GM21737 (cell line): ENCODE measurements around the gene SPARCL1.
"Not testable (repeated sequence)": the region's sequence is repeated elsewhere in the genome, so short reads cannot be mapped to it uniquely, and the experiment has no call there.

Experiments
- ATAC-seq: cut with Tn5 transposase; IDR thresholded peaks from one replicate; pipeline ENCODE4 v1.9.1; 2021; ENCODE audit warnings: mild to moderate bottlenecking, moderate library complexity; ENCODE audit not compliant: unreplicated experiment

The SPARCL1 gene

GRCh38 chr4:87529187-87529586 lies at the start of gene SPARCL1:
TSS of gene SPARCL1 (minus strand) at chr4:87529376. CDS start at chr4:87499574, 29,802 bp downstream.
- ATAC-seq, result no peak

GRCh38 chr4:87575983-87576382 lies 46.8 kb upstream of the SPARCL1 start:
- no peak for ATAC-seq

GRCh38 chr4:87575408-87575807 lies 46.2 kb upstream of the SPARCL1 start:
- no peak for ATAC-seq

GRCh38 chr4:87574996-87575395 lies 45.8 kb upstream of the SPARCL1 start:
- no peak for ATAC-seq

GRCh38 chr4:87574376-87574775 lies 45.2 kb upstream of the SPARCL1 start:
- ATAC-seq, result not testable (repeated sequence)

- no peak for ATAC-seq
Measured at GRCh38 chr4:87570290-87570805, 41.2 kb upstream of the SPARCL1 start.

- ATAC-seq, result no peak
Measured at GRCh38 chr4:87567191-87567590, 38.0 kb upstream of the SPARCL1 start.

GRCh38 chr4:87566276-87566675 lies 37.1 kb upstream of the SPARCL1 start:
- ATAC-seq, result no peak

- ATAC-seq, result no peak
Measured at GRCh38 chr4:87565746-87566145, 36.6 kb upstream of the SPARCL1 start.

GRCh38 chr4:87560802-87561201 lies 31.6 kb upstream of the SPARCL1 start:
- ATAC-seq, result no peak

- peak; percentile 100 for ATAC-seq
Measured at GRCh38 chr4:87559090-87559837, 30.1 kb upstream of the SPARCL1 start.

GRCh38 chr4:87557348-87557747 lies 28.2 kb upstream of the SPARCL1 start:
- no peak for ATAC-seq

- ATAC-seq, result no peak
Measured at GRCh38 chr4:87555773-87556619, 26.8 kb upstream of the SPARCL1 start.

GRCh38 chr4:87553182-87553581 lies 24.0 kb upstream of the SPARCL1 start:
- ATAC-seq, result no peak

- ATAC-seq, result no peak
Measured at GRCh38 chr4:87551361-87551760, 22.2 kb upstream of the SPARCL1 start.

- no peak for ATAC-seq
Measured at GRCh38 chr4:87547016-87547708, 18.0 kb upstream of the SPARCL1 start.

- no peak for ATAC-seq
Measured at GRCh38 chr4:87545052-87545451, 15.9 kb upstream of the SPARCL1 start.

- ATAC-seq, result no peak
Measured at GRCh38 chr4:87543835-87544461, 14.8 kb upstream of the SPARCL1 start.

- ATAC-seq, result no peak
Measured at GRCh38 chr4:87542734-87543312, 13.6 kb upstream of the SPARCL1 start.

- ATAC-seq, result no peak
Measured at GRCh38 chr4:87541956-87542709, 13.0 kb upstream of the SPARCL1 start.
